ENCODE data around the gene ATG16L2. TPM values are rescaled to one million over a fixed set of nuclear protein-coding genes. Genes with fewer than 3 reads are reported as not detected.
A peak's percentile ranks its signal among the peaks of the same experiment; 100 is the strongest.

The ATG16L2 gene
- total and polyA plus RNA-seq, 2 donors (not counting 3 experiments of a cell fraction or from before 2014, with no cell fraction given), result 26.5 to 30.5 TPM

GRCh38 chr11:72782081-72782920, 31.9 kb upstream of the ATG16L2 start:
- H2AFZ ChIP-seq (ENCODE audit: low read depth, low read length), result peak overlapping the region; percentile 10
- no peak overlapping the region for H3K4me2 ChIP-seq (ENCODE audit: insufficient read depth, low read length)
- no peaks in the 10 kb centered on the region for H3K4me1 ChIP-seq (ENCODE audit: control insufficient read depth, extremely low read depth, insufficient read depth, low read length)
- ChIA-PET POLR2A (no interaction called here), CTCF (interaction anchor here (1.0 to 2.3 kb wide), 5 partner anchors 9 to 57 kb away, joined by 3 to 16 read pairs (median 5); partner anchors contain the start of gene STARD10)
- BruUV-seq (replicated peaks), result no TSS peak
- H3K9ac ChIP-seq (replicated peaks; ENCODE audit: extremely low read depth, insufficient read depth, low read length), result no peak overlapping the region
- FAIRE-seq (no peak), DNase-seq (ENCODE audit: low read depth, low spot score) (no peak)
- TF ChIP-seq, protein P1, sequence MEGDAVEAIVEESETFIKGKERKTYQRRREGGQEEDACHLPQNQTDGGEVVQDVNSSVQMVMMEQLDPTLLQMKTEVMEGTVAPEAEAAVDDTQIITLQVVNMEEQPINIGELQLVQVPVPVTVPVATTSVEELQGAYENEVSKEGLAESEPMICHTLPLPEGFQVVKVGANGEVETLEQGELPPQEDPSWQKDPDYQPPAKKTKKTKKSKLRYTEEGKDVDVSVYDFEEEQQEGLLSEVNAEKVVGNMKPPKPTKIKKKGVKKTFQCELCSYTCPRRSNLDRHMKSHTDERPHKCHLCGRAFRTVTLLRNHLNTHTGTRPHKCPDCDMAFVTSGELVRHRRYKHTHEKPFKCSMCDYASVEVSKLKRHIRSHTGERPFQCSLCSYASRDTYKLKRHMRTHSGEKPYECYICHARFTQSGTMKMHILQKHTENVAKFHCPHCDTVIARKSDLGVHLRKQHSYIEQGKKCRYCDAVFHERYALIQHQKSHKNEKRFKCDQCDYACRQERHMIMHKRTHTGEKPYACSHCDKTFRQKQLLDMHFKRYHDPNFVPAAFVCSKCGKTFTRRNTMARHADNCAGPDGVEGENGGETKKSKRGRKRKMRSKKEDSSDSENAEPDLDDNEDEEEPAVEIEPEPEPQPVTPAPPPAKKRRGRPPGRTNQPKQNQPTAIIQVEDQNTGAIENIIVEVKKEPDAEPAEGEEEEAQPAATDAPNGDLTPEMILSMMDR (IDR thresholded peaks at IDR 0.05; ENCODE audit: extremely low read depth in 1 of 2, insufficient read depth in 1 of 2, low read depth in 1 of 2, low read length in 2 of 2), result no peak
- TF ChIP-seq MYC (IDR thresholded peaks at IDR 0.05; ENCODE audit: low read depth, low read length) (no peak), EZH2 (IDR thresholded peaks at IDR 0.05; ENCODE audit: borderline replicate concordance, low read depth, low read length, severe bottlenecking) (no peak), POLR2AphosphoS5 (IDR thresholded peaks at IDR 0.05; ENCODE audit: insufficient read depth, low read depth, low read length) (no peak), GATA2 (IDR thresholded peaks at IDR 0.05; ENCODE audit: insufficient read depth, insufficient read length, low read depth, low read length) (no peak), FOS (IDR thresholded peaks at IDR 0.05; ENCODE audit: borderline replicate concordance, insufficient read depth, low read length) (no peak), MAX (IDR thresholded peaks at IDR 0.05; ENCODE audit: insufficient read depth, insufficient read length) (no peak), JUN (IDR thresholded peaks at IDR 0.05; ENCODE audit: borderline replicate concordance, insufficient read depth, insufficient read length, low read depth) (no peak), POLR2A (IDR thresholded peaks at IDR 0.05; ENCODE audit: low read depth, low read length) (no peak)
- dilution Hi-C loops (cut with MboI; ENCODE audit: extremely low pct_ligation_motif_present, low sequenced_read_pairs), result no loop called here
- intact Hi-C loops (cut with micrococcal nuclease), result no loop called here
- no peaks in the 10 kb centered on the region for H3K9me3 ChIP-seq (replicated peaks; ENCODE audit: control insufficient read depth, insufficient read depth, low read length)
- H3K9me1 ChIP-seq (replicated peaks; ENCODE audit: control insufficient read depth, extremely low read depth, insufficient read depth, low read length), result no peaks in the 10 kb centered on the region
- H3K4me3 ChIP-seq (replicated peaks in 1 of 3; ENCODE audit: insufficient read depth in 1 of 3, low read depth in 1 of 3, low read length in 3 of 3), result peak overlapping the region in 1 of 3 experiments; percentile 50
- H4K20me1 ChIP-seq (replicated peaks; ENCODE audit: control insufficient read depth, extremely low read depth, insufficient read depth, low read length), result no peaks in the 10 kb centered on the region
- no peak overlapping the region for H3K27ac ChIP-seq (ENCODE audit: insufficient read depth, low read depth, low read length)
- no peaks in the 10 kb centered on the region for H3K79me2 ChIP-seq (ENCODE audit: control insufficient read depth, insufficient read depth, low read length)
- no peaks in the 10 kb centered on the region for H3K27me3 ChIP-seq (ENCODE audit: control insufficient read depth in 2 of 2, insufficient read depth in 2 of 2, low read length in 2 of 2)
- H3K36me3 ChIP-seq (ENCODE audit: control insufficient read depth in 2 of 2, extremely low read depth in 1 of 2, insufficient read depth in 2 of 2, low read length in 2 of 2), result no peaks in the 10 kb centered on the region

Measured in endothelial cell of umbilical vein (primary cell).